Measurements from ENCODE around the gene RBM38. TPM values are rescaled to one million over a fixed set of nuclear protein-coding genes. Genes with fewer than 3 reads are reported as not detected.

Gene RBM38
- total RNA-seq, 4 donors from 2014 or later = 6.2 to 13.3 (median 11.2) TPM

GRCh38 chr20:57442888-57443239 lies 51.7 kb downstream of the RBM38 start:
- intact Hi-C loops (cut with DNase I; ENCODE audit: low total_unique reads) = no loop called here
- H3K4me3 ChIP-seq (ENCODE audit: low read depth, poor library complexity, severe bottlenecking) = no peak overlapping the region
- TF ChIP-seq POLR2A (IDR thresholded peaks at IDR 0.05) (no peak), CTCF (IDR thresholded peaks at IDR 0.05) (no peak)
- 81 to 87% methylated on average over 9 of the region's 9 CpGs for WGBS, 2 donors
- DNase-seq (ENCODE audit: low spot score in 2 of 2) = no peak

GRCh38 chr20:57443349-57444265 lies 52.4 kb downstream of the RBM38 start:
- WGBS, 2 donors = 87% methylated on average over 18 of the region's 18 CpGs
- intact Hi-C loops (cut with DNase I; ENCODE audit: low total_unique reads) = no loop called here
- no peak for DNase-seq (ENCODE audit: low spot score in 2 of 2)
- TF ChIP-seq CTCF (IDR thresholded peaks at IDR 0.05) = no peak
- no peak for TF ChIP-seq POLR2A (IDR thresholded peaks at IDR 0.05)
- no peak overlapping the region for H3K4me3 ChIP-seq (ENCODE audit: low read depth, poor library complexity, severe bottlenecking)

GRCh38 chr20:57444394-57445048 lies 53.3 kb downstream of the RBM38 start:
- DNase-seq (ENCODE audit: low spot score in 2 of 2) = no peak
- H3K4me3 ChIP-seq (ENCODE audit: low read depth, poor library complexity, severe bottlenecking) = no peak overlapping the region
- intact Hi-C loops (cut with DNase I; ENCODE audit: low total_unique reads) = no loop called here
- no peak for TF ChIP-seq CTCF (IDR thresholded peaks at IDR 0.05)
- no peak for TF ChIP-seq POLR2A (IDR thresholded peaks at IDR 0.05)
- 57 to 66% methylated on average over 16 of the region's 16 CpGs for WGBS, 2 donors

- no peak overlapping the region for H3K4me3 ChIP-seq (ENCODE audit: low read depth, poor library complexity, severe bottlenecking)
- WGBS, 2 donors = 59 to 68% methylated on average over 10 of the region's 10 CpGs
- intact Hi-C loops (cut with DNase I; ENCODE audit: low total_unique reads) = no loop called here
- TF ChIP-seq CTCF (IDR thresholded peaks at IDR 0.05) (no peak), POLR2A (IDR thresholded peaks at IDR 0.05) (no peak)
- DNase-seq (ENCODE audit: low spot score in 2 of 2) = no peak
These were observed 54.1 kb downstream of the RBM38 start for GRCh38 chr20:57445298-57445697.

GRCh38 chr20:57445774-57446173 lies 54.6 kb downstream of the RBM38 start:
- intact Hi-C loops (cut with DNase I; ENCODE audit: low total_unique reads) = no loop called here

More at GRCh38 chr20:57445774-57446173, 54.6 kb downstream of the RBM38 start:
- DNase-seq (ENCODE audit: low spot score in 2 of 2) = no peak
- no peak for TF ChIP-seq CTCF (IDR thresholded peaks at IDR 0.05)
- no peak for TF ChIP-seq POLR2A (IDR thresholded peaks at IDR 0.05)
- no peak overlapping the region for H3K4me3 ChIP-seq (ENCODE audit: low read depth, poor library complexity, severe bottlenecking)
- 75 to 84% methylated on average over 3 of the region's 3 CpGs for WGBS, 2 donors

Measured in lower leg skin (tissue), 4 donors.